NCI-H2171 treated with DMSO at 0.1 percent for 48 hours (cell line): ENCODE data around the gene PPP1R3F.
"Not testable (repeated sequence)": the region's sequence is repeated elsewhere in the genome, so short reads cannot be mapped to it uniquely, and the experiment has no call there.

Source experiments
- DNase-seq: peaks from one replicate; lab custom pipeline; 2025; lab: John Stamatoyannopoulos, UW

PPP1R3F gene

DNA sequence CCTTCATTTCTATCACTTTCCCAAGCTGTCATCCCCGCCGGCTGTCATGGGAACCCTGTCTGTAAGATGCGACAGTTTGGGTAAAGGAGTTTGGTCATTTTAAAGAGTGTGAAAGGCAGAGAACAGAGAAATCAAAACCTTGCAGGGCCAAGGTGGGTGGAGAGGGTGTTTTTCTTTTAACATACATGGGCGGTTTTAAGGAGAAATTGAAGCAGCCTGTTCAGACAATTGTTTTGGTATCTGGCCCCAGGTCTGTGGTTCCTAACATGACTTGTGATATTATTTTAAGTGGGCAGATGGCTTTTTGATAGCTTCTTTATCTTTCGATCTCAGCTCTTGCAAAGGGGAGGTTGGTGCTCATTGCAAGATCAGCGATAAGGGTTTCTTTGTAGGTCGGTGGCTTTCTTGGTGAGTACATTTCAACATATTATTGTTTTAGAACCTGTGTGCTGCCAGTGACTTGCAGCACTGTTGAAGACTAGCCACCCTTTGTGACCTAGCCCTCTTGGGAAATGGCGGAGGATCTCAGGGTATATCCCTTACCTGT, 3.7 kb downstream of the PPP1R3F start:
- no peak for DNase-seq

DNA sequence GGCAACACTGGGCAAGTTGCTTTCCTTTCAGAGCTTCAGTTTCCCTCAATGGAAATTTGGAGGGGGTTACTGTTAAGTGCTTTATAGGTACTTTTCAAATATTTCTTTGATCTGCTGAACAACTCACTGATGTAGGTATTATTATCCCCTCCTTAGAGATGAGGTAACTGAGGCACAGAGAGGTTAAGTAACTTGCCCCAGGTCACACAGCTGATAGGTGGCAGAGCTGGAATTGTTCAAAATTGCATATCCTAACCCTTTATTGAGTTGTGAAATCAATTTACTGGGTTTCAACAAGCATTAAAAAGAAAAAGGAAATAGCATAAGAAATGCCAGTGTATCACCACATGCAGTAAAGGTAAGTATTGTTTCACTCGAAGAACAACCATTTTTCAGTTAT, 6.6 kb downstream of the PPP1R3F start:
- no peak for DNase-seq

DNA sequence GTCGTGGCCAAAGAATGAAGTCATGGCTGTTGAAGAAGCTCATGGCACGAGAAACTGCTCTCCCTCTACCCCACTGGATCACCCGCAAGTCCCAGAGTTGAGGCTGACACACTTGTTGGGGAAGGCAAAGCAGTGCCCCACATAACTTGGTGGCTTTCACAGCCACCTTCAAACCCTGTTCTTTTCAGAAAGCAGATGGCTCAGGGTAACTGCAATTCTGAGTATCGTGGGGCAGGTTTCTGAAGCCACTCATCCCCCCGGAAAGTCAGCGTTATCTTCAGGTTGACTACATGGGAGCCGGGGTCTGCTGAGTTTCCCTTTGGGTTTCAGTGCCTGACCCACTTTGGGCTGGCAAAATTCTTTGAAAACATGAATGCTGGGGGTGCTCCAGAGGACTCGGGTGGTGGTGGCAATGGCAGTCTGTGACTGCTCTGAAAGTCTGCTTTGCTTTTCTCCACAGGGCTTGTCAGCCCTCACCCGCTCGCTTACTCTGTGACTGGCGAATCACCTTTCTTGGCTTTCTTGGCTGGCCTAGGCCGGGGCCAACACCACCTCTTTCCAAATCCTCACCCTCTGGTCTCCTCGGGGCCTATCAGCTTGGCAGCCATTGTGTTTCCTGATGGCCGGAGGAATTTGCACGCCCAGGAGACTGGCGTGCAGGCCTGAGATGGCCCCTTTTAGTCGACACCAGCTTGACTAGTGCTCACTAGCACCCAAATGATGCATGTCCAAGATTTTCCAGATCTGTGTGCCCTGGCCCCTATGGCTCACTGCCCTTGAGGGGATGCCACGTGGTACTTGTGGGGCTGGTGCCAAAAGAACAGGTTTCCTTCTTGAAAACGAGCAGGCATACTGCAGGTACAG, 7.3 kb downstream of the PPP1R3F start:
- no peak for DNase-seq

DNA sequence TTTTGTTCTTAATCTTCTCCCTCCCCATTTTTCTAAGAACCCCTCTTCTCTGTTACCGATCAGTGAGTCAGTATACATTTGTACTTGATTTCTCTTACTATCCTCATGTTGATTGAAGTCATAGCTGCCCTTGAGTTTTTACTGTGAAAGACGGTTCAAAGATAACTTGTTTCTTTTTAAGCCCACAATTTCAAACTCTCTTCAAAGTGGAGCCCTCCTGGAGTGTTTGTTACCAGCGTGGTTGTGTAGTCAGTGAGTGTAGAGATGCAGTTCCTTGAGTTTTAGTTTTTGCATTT, 7.9 kb downstream of the PPP1R3F start:
- no peak for DNase-seq

DNA sequence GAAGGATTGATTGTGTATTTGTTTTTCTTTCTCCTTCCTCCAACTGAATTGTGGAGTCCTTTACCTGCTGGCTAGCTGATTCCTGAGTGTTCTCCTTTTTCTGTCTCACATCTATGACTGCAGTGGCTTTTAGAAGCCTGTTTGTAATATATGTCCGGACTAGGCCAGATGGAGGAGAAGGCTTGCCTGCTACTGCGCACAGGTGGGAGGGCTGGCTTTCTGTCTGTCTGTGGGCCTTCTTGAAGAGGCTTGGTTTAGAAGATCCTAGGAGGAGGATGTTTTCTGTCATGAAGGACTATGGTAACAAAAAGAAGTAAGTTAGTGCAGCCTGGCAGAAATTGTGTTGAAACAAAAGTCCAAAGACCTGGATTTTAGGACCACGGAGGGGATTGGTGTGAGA, 8.5 kb downstream of the PPP1R3F start:
- no peak for DNase-seq

DNA sequence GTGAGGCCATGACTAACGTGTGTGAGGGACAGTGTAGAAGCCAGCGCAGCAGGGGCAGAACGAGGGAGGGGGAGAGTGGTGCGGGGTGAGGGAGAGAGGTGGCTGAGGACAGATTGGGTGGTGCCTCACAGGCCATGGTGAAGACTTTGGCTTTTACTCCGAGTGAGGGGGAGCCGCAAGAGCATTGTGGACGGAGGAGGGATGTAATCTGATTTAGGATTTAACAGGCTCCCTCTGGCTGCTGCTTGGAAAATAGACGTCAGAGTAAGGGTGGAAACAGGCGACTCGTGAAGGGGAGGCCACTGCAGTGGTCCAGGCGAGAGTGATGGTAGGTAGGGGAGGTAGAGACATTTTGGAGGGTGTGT, 13.0 kb downstream of the PPP1R3F start:
- DNase-seq = peak; percentile 2

DNA sequence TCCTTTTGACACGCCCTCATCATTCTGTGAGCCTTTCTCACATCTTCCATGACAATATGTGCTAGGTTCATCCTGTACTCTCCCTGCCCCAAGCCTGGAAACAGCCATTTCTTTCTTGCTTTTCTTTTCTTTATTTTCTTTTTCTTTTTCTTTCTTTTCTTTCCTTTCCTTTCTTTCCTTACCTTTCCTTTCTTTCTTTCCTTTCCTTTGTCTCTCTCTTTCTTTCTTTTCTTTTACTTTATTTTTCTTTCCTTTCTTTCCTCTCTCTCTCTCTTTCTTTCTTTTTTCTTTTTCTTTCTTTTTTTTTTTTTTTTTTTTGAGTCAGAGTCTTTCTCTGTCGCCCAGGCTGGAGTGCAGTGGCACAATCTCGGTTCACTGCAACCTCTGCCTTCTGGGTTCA, 14.6 kb downstream of the PPP1R3F start:
- no peak for DNase-seq

DNA sequence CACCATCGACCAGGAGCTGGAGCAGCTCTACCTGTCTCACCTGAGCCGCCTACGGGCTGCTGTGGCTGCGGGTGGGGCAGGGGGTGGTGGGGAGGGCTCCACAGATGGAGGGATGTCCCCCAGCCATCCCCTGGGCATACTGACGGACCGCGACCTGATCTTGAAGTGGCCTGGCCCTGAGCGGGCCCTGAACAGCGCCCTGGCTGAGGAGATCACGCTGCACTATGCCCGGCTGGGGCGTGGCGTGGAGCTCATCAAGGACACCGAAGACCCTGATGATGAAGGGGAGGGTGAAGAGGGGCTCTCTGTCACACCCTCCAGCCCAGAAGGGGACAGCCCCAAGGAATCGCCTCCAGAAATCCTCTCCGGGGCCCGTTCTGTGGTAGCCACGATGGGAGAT, 16.5 kb downstream of the PPP1R3F start:
- DNase-seq = no peak

DNA sequence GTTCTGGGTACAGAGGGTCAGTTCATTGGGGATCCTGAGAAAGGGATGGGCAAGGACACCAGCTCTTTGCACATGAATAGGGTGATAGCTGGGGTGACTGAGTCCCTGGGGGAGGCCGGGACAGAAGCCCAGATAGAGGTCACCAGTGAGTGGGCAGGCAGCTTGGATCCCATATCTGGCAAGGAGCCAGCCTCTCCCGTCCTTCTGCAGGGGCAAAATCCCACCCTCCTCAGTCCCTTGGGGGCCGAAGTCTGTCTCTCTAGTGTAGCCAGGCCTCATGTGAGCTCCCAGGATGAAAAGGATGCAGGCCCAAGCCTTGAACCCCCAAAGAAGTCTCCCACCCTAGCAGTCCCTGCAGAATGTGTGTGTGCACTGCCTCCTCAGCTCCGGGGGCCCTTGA, 17.0 kb downstream of the PPP1R3F start:
- no peak for DNase-seq

DNA sequence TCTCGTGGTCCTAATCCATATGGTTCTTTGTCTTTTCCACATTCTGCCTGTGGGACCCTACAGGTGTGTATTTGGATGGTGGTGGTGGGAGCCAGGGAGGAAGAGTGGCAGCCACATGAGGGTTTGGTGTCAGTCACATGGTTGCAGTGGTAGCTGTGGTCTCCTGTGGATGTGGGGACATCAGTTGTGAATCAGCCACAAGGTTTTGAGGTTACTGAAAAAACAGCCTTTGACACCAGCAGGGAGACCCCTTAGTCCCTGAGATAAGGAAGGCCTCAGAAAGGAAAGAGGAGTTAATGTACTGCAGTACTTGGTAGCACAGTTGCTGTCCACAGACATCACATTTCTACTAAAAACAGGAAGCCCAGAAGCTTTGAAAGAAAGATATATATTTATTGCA, 18.1 kb downstream of the PPP1R3F start:
- DNase-seq = no peak

DNA sequence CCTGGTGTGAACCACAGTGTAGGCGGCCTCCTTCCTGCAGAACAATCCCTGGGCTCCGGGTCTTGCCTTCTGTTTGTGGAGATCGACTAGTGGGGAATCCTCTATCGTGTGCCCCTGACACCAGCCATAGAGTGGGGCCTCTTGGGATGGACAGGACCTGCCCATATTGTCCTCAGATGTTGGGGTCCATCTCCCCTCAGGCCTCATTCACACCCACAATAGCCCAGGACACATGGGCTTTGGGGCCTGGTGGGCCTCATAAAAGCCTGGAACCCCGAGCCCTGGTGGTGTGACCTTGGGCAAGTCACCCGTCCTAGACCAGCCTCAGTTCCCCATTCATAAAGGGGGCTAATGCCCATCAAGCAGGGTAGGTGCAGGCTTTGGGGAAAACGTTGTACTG, 20.6 kb downstream of the PPP1R3F start:
- DNase-seq = no peak

DNA sequence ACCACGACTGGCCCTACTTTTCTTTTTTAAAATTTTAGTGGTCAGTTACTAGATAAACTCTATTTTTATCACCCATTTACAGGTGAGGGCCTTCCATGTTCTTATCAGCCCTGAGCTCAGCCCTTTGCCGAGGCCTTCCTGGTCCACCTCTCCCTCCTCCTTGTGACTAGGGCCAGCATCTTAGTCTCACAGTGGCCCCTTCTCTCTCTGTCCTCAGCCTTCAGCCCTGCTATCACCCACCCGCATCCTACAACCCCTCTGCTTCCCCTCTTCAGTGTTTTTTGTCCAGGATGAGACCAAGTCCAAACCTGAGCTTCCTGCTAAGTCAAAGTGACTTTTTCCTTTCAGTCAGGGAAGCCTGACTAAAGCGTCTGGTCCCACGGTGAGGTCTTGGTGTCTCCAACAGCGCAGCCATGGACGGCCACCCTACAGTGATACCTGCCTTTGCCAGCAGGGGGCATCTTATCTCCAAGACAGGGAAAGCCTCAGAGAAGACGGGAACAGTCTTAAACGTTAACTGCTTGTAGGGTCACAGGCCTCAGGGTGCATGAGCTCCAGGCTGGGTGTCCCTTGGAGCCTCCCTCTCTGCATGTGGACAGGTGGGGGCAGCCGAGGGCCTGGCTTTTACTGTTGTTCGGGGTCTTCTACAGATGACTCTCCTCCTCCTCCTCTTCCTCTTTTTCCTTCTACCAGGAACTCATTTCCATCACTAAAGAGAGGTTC, 22.2 kb downstream of the PPP1R3F start:
- DNase-seq = peak; percentile 1

DNA sequence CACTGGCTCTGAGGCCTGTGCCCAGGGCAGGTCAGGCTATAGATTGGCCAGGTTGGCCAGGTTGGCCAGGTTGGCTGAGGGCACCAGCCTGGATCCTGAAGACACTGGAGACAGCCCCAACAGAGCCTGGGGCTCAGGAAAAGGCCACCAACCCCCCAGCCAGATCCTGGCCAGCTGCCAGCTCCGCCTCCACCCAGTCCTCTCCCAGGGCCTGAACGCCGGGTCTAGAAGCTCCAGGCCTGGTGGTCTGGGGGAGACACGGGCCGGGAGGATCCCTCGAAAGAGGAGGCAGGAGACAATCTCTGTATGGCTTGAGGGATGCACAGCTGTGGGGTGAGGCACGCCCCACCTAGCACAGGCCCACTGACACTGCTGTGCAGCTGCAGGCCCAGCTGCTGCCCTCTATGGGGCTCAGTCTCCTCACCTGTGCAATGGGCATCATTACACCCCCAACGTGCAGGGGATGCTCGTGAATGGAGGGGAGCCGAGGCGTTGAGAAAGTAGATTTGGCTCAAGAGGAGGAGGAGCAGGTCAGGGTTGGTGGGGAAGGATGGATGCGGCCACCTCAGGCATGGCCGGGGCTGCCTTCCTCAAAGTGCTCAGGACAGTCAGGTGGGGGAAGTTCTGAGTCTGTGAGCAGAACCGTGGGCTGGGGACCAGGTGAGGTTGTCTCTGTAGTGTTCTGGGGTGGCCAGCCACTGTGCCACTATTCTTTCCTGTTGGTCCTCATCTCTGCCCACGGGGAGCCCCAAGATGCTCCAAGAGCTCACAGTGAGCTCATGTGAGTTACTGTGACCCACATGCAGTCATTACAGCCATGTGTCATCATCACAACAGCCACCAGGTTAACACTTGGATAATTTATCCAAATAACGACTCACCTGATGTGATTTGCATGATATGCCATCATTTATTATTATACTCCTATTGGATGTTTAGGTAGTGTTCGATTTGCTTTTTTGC, 23.1 kb downstream of the PPP1R3F start:
- no peak for DNase-seq

DNA sequence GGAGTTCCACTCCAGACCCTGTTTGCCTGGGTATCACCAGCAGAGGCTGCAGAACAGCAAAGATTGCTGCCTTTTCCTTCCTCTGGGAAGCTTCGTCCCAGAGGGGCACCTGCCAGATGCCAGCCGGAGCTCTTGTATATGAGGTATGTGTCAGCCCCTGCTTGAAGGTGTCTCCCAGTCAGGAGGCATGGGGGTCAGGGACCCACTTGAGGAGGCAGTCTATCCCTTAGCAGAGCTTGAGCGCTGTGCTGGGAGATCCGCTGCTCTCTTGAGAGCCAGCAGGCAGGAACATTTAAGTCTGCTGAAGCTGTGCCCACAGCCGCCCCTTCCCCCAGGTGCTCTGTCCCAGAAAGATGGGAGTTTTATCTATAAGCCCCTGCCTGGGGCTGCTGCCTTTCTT, 29.7 kb downstream of the PPP1R3F start:
- DNase-seq = not testable (repeated sequence)

DNA sequence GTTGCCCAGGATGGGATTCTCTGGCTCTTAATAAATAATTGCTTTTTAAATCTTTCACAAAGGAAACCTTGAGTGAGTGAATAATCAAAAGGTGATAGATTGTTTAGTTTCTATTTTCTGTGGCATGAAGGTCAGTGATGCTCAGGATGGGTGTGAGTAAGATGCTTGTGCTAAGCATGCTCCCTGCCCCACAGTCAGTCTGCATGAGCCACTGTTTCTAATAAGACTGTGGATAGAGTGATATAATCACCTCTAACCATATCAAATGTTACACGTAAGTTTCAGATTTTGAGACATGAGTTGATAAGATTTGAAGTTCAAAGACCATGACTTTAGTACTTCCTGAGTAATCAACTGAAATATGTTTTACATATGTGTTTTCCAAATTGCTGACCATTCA, 31.1 kb downstream of the PPP1R3F start:
- no peak for DNase-seq

DNA sequence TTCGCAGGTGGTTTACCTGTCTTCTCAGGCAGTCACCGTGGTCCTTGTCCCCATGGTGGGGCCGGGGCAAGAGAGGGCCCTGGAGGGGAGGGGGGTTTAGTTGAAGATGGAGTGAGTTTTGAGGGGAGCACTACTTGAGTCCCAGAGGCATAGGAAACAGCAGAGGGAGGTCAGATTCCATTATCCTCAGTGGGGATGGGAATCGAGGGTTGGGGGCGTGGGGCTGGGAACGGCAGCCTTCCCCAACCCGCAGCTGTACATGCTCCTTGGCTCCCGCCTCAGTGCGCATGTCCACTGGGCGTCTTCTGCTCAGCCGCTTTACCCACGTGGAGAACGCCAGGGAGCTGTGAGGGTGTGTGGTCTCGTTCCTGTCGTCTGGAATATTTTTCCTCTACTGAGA, 33.8 kb downstream of the PPP1R3F start, which contains the start of gene GAGE10:
Gene GAGE10, plus strand, starts transcription at position 301 of the 400 bp plus-strand sequence. CDS start 1,214 bp downstream, outside the sequence.
- DNase-seq = no peak

DNA sequence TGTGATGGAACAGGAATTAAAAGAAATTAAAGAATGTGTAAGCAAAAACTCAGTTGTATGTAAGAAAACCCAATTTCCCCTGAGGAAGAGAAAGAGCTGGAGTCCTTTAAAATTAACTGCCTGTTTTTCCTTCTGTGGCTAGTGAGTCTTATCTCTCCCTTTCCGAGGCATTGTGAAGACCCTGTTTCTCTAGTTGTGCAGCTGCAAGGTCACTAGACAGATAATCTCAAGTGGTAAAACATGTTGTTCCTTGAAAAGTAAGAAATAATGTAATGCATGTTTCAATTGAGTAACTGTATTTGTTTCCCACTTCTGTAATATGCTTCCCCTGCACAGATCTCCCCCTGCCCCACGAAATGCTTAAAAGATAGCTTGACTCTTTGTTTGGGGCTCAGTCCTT, 38.2 kb downstream of the PPP1R3F start:
- not testable (repeated sequence) for DNase-seq

DNA sequence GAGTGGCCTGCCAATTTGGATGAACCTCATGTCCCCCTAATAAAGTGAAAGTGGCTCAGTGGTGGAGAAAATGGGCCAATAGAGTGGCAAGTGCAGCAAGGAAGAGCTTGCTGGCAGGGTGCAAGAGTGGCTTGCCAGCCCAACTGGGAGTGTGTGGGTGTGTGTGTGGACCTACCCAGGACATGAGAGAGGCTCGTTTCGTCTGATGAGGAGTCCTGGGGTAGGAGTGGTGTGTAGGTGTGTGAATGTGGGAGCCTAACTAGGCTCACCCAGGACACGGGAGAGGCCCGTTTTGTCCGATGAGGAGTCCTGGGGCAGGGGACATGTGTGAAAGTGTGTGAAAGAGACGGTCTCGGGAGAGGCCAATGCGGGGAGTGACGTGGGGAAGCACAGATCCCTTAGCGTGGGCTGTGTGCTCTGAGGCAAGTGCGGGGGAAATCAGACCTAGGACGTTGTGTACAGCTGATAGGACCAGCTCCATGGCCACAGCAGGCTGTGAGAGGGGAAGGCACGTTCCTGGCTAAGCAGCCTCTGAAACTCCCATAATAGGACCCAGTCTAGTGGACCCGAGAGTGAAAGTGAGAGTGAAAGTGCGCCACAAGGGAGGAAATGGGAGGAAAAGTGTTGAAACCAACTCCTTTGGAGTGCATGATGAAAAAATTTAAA, 39.1 kb downstream of the PPP1R3F start:
- no peak for DNase-seq

DNA sequence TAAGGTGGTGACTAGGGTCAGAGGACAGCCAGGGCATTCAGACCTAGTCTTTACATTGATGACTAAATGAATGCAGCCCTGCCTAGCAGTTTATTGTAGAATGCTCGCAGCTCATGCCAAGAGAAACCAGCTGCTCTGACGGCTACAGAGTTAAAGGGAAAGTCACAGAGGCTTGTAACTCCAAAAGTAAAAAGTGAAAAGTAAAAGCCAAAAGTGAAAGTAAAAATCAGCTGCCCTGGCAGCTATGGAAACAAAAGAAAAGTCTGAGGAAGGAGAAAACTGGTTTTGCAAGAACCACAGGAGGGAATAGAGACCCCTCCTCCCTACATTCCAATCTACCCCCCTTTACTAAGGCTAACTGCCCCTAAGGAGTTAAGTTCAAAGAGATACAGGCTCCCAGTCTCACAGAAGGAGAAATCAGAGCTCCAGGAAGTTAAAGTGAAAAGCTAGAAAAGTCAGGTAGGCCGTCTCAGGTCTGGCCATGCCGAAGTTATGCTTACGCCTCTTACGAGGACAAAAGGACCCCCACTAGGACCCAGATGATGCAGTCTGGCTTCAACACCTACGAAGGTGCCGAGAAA, 39.9 kb downstream of the PPP1R3F start:
- no peak for DNase-seq

DNA sequence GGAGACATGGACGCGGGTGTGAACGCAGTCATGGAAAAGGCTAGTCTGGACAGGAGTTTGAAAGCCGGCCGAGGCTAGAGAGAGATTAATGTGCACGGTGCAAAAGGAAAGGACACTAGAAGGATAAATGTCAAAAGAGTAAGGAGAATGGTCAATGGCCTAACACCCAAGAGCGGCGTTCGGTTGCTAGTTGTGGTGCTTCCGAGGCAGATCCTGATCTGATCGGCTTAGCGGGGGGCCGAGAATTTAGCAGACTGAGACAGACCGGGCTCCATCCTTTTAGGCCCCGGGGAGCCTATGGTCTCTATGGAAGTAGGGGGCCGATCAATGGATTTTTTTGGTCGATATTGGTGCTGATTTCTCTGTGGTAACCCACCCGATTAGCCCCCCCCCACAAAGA, 40.8 kb downstream of the PPP1R3F start:
- no peak for DNase-seq

DNA sequence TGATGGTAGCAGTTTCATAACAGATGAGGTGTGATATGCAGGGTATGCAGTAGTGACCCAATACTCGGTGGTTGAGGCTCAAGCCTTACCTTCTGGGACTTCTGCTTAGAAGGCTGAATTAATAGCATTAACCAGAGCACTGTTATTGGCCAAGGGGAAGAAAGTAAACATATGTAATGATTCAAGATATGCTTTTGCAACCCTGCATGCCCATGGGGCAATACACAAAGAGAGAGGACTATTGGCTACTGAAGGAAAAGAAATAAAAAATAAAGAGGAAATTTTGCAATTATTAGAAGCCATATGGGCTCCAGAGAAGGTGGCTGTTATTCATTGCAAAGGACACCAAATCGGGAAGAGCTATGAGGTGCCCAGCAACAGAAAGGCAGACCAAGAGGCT, 42.6 kb downstream of the PPP1R3F start:
- DNase-seq = no peak
